Myocyte (in vitro differentiated cells): ENCODE measurements around the gene NF2. TPM values are rescaled to one million over a fixed set of nuclear protein-coding genes. Genes with fewer than 3 reads are reported as not detected.
"Not testable (repeated sequence)": the region's sequence is repeated elsewhere in the genome, so short reads cannot be mapped to it uniquely, and the experiment has no call there.

Experiments
- DNase-seq: peaks from one replicate; pipeline ENCODE4 v3.0.0-alpha.2; 2012; ENCODE audit warnings: low read depth
- polyA plus RNA-seq: library from polyadenylated mRNA; unstranded; fragments of >200 nt; gene quantifications from one replicate; pipeline ENCODE4 v1.2.1, GENCODE V29; 2012; ENCODE audit warnings: missing spikeins
- total RNA-seq: library from RNA; depleted of rRNA; stranded (reverse); fragments of >200 nt; gene quantifications from 2 replicates; pipeline ENCODE4 v1.2.3, GENCODE V29; 2014

Gene NF2
- 71.1 and 77.8 TPM in 2 replicates for total RNA-seq
- 50.1 TPM for polyA plus RNA-seq

DNA sequence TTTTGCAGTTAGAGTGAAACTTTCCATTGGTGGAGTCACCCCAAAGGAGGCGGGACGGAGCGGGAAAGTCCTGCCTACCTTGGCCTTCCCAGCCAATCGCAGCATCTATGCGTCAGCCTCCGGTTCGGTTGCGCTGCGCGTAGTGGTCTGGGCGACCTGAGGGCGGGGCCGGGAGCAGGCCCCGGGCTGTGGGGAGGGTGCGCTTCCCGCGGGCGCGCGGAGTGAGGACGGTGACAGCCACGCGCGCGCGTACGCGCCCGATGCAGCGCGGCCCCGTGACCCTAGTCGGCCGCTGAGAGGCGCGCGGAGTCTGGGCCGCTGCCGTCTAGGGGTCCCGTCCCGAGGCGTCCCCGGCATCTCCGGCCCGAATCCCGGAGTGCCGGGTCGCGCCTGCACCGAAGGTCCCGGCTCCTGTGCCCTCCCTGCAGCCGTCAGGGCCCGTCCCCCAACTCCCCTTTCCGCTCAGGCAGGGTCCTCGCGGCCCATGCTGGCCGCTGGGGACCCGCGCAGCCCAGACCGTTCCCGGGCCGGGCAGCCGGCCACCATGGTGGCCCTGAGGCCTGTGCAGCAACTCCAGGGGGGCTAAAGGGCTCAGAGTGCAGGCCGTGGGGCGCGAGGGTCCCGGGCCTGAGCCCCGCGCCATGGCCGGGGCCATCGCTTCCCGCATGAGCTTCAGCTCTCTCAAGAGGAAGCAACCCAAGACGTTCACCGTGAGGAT, at the start of gene NF2:
NF2 (plus strand) TSS at position 276 of the 718 bp plus-strand sequence; CDS start at position 642, 366 bp downstream.
- peak; percentile 100 for DNase-seq

DNA sequence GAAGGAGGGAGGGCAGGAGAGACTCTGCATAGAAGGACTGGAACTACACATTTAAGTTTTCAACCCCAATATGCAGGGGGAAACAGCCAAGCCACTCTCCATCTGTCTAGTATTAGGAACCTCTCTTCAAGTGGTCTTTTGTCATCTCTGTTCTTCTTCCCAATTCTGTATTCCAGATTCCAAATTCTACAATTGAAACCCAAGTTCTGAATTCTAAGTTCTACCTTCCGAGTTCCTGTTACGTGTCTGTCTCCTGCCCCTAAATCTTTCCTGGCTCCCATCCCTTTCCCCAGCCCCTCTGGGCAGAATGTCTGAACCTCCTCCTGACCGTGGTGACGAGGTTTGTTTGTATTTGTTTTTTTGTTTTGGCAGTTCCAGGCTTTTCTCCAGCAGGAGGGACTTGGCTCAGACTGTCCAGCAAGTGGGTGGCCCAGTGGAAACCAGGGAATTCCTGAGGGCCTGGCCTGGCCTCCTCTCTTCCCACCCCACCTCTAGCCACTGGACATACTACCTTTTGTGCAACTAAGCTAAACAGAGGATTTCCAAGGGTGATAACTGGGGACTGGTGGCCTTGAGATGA, 48.3 kb upstream of the NF2 start:
- DNase-seq, result no peak

DNA sequence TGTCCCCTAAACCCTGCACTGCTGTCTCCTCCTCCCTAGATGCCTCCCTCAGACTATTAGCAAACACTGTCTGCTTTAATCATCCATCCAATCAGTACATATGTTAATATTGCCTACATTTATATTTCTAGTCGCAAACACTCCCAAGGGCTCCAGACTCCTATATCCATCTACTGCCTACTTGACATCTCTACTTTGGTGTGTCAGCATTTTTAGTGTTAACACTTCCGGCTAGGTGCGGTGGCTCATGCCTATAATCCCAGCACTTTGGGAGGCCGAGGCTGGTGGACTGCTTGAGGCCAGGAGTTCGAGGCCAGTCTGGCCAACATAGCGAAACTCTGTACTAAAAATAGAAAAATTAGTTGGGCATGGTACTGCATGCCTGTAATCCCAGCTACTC, 44.4 kb upstream of the NF2 start:
- DNase-seq, result no peak

DNA sequence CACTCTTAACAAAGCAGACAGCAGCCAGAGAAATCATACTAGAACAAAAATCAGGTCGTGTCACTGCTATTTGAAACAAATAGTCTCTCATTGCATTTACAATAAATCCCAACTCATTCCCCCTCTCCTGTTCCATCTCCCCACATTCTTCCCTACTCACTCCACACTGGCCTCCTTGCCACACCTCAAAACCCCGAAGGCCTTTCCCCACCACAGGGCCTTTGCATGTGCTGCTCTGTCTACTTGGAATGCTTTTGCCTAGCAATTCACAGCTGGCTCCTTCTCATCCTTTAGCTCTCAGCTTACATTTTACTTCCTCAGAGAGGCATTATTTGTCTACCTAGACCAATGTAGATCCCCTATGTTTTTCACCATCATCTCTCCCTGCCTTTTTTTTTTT, 43.6 kb upstream of the NF2 start:
- no peak for DNase-seq

DNA sequence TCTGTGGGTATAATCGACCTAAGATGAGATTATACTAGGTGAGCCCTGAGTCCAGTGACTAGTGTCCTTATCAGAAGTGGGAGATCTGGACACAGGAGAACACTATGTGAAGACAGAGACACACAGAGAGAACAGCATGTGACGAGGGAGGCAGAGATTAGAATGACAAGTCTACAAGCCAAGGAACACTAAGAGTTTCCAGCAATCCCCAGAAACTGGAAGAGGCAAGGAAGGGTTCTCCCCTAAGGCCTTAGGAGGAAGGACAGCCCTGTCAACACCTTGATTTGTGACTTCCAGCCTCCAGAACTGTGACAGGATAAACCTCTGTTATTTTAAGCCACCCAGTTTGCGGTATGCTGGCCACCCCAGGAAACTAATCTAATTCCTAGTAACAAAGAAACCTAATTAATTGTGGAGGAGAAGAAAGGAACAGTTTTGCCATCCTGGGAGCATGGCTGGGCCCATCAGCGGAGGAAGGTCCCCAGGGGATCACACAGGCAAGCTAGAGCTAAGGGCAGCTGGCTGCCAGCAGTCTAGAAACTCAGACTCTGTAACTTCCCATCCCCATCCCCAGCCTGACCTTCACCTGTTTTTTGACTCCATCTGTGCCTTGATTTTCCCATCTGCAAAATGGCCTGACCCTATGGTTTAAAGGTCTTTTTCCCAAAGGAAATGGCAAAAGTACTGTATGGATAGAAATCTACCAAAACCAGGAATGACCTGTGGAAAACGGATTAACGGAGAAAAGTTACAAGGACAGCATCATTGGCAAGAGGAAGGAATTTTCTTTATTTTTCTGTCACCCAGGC, 39.6 kb upstream of the NF2 start:
- DNase-seq, result no peak

GRCh38 chr22:29566513-29566912, 36.9 kb upstream of the NF2 start:
- DNase-seq, result not testable (repeated sequence)

DNA sequence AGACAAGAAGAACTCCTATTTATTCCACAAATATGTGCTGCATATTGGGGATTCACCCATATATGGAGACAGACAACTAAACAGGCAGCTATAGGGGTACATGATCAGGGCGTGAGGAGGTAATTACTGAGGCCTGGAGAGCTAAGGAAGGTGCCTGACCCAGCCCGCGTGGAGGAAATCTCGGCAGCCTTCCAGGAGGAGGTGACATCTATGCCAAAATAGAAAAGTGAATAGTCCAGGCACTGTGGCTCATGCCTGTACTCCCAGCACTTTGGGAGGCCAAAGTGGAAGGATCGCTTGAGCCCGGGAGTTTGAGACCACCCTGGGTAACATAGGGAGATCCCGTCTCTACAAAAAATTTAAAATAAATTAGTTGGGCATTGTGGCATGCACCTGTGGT, 36.1 kb upstream of the NF2 start:
- no peak for DNase-seq

DNA sequence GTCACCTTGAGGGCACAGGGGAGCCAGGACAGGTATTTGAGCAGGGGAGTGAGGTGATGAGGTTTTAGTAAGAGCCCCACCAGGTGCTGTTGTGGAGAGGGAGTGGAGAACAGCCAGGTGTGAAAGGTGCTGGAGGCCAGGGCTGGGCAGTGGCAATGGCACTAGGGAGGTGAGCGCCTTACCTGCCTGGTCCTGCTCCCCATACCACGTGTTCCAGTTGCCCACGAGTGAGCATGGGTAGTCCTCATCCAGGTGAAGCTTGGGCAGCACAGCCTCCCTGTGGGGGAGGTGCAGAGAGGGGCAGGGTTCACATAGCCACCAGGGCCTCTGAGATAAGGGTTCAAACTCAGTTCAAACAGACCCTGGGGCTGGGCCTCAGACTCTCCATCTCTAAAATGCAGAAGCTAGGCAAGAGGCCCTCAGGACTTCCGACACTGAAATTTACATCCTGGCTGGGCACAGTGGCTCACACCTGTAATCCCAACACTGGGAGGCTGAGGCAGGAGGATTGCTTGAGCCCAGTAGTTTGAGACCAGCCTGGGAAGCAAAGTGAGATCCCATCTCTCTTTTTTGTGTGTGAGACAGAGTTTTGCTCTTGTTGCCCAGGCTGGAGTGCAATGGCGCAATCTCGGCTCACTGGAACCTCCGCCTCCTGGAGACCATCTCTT, 34.3 kb upstream of the NF2 start:
- no peak for DNase-seq

DNA sequence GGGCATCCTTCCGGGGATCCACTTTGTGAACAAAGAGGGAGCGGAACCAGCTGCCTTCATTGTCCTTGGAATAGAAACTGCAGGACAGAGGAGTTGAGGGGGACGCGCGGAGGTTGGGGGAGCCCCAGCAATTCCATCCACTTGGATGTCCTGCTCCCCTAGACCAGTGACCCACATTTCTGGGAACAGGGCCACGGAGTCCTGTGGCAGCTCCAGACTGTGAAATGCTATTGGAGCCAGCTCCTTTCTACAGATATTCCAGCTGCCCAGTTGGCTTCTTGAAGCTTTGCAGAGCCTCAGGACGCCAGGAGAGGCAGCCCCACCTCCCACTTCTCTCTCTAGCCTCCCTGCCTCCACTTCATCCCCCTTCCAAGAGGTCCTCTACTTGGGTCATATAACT, 33.0 kb upstream of the NF2 start:
- no peak for DNase-seq

DNA sequence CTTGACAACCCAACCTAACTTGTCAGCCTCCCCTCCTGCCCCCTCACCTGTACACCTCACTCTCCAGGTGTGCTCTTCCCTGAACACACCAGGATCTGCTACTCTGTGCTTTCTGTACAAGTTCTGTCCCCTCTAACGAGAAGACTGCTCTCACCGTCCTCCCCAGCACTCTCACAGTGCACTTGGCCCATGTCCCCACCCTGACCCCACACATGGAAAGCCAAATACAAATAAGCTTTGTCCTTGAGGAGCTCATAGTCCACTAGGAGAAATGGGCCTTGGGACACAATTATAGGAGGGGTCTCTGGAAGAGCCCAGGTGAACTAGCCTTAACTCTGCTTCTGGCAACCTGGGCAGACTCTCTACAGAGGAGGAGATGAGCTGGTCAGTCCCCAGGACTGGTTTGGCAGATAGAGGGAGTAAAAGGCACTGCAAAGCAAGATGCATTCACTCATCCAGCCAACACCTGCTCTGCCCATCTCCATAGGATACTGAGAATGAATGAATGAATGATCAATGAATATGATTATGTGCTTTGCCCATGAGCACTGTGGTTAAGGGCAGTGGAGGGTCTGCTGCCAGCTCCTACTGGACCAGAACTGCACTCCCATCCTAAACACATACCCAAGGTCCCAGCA, 32.4 kb upstream of the NF2 start:
- DNase-seq, result no peak

- DNase-seq, result no peak
These were observed 28.5 kb upstream of the NF2 start for GRCh38 chr22:29574762-29575450.

DNA sequence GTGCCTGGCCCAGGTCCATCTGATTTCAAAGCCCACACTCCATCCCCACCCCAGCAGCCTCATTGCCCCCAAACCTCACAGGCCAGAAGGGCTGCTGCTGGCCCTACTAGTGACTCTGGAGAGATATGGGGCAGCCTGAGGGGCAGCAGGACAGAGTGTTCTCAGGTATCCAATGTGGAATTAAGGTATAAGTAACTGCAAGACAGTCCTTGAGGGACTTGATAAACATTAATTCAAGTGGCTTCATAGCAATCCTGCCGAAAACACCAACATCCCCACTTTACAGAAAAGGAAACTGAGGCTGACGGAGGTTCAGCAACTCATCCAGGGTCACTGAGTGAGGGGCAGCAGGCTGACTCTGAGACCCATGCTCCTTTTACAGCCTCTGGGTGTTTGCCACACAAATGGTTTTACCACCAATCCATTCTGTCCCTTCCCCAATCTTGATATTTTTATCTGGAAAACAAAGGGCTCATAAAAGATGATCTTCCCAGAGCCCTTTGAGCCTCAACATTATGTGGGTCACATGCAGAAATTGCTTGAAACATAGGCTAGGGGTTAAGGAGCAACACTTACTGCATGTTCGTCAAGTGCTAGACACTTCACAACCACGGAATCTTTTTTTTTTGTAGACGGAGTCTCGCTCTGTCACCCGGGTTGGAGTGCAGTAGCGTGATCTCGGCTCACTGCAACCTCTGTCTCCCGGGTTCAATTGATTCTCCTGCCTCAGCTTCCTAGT, 24.8 kb upstream of the NF2 start:
- no peak for DNase-seq

DNA sequence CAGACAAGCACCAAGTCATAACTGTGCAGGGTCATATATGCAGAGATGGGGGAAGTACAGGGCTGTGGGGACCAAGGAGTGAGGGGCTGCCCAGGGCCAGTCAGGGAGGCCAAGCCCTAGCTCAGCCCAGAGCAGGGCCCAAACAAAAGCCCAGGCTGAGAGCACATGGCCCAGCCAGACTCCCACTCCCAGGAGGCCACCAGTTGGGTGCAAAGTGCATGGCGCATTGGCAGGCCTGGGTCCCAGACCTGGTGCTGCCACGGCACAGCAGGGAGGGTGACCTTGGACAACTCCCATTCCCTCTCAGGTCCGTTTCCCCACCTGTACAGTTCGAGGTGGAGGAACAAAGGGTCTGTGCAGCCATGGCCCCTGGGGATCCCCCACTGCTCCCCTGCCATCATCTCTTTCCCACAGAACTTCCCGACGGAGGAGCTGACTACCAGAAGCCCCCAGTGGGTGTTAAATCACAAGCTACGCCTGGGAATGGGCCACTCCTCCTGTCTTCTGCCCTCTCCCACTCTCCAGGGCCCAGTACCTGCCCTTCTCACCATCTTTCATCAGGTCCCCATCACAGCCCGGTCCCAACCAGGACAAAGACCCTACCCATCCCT, 23.1 kb upstream of the NF2 start:
- no peak for DNase-seq

GRCh38 chr22:29581799-29582198, 21.6 kb upstream of the NF2 start:
- DNase-seq, result no peak

- no peak for DNase-seq
These were observed 18.5 kb upstream of the NF2 start for GRCh38 chr22:29584975-29585374.

GRCh38 chr22:29586193-29586705, 17.2 kb upstream of the NF2 start:
- not testable (repeated sequence) for DNase-seq

DNA sequence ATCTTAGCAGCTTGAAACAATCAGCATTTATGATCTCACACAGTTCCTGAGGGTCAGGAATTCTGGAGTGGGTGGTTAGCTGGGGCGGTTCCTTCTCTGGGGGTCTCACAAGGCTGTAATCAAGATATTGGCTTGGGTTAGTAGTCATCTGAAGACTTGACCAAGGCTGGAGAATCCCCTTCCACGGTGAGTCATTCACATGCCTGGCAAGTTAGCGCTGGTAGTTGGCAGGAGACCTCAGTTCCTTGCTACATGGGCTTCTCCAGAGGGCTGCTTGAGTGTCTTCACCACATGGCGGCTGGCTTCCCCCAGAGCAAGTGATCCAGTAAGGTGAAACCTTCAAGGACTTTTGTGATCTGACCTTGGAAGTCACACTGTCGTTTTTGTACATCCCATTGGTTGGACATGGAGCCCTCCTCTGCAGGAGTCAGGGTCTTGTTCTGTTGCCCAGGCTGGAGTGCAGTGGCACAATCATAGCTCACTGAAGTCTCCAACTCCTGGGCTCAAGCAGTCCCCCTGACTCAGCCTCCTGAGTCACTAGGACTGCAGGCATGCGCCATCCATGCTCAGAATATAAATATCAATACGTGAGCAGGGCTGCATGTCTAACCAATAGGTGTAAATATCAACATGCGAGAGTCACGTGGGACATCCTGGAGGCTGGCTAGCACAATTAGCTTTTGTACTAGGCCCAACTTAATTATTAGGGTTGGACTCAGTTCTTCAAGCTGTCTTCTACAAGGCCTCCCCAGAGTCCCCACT, 15.3 kb upstream of the NF2 start:
- peak; percentile 50 for DNase-seq

DNA sequence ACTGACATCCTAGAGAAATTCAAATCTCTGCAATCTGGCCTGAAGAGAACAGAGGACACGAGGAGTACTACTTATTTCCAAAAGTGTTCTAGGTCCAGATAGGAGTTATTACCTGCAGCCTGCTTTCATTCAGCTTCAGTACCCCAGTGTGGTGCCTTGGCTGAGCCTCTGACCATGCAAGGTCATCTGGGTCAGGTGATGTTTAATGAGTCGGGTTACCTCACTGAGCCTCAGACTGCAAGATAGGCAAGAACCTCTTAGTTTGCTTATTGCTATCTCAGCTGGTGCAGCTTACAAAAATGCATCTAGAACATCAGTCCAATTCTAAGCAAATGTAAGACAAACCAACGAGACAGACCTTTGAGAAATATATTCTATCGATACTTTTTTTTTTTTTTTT, 9.5 kb upstream of the NF2 start:
- no peak for DNase-seq
